22Rv1 (cell line): ENCODE measurements around the gene GMIP.

Source experiments
- H3K27ac ChIP-seq: fragments of 450-650 bp; 2 replicates; pipeline ENCODE4 v1.5.1; 2017
- ZFX ChIP-seq: fragments of 450-650 bp; IDR thresholded peaks from 2 replicates; pipeline ENCODE4 v1.6.1; 2017; ENCODE audit warnings: antibody characterized with exemption, borderline replicate concordance
- TF ChIP-seq, protein P1 (sequence below): fragments of 450-650 bp; IDR thresholded peaks from 2 replicates; pipeline ENCODE4 v1.5.1; 2017; ENCODE audit warnings: mild to moderate bottlenecking

Gene GMIP

DNA sequence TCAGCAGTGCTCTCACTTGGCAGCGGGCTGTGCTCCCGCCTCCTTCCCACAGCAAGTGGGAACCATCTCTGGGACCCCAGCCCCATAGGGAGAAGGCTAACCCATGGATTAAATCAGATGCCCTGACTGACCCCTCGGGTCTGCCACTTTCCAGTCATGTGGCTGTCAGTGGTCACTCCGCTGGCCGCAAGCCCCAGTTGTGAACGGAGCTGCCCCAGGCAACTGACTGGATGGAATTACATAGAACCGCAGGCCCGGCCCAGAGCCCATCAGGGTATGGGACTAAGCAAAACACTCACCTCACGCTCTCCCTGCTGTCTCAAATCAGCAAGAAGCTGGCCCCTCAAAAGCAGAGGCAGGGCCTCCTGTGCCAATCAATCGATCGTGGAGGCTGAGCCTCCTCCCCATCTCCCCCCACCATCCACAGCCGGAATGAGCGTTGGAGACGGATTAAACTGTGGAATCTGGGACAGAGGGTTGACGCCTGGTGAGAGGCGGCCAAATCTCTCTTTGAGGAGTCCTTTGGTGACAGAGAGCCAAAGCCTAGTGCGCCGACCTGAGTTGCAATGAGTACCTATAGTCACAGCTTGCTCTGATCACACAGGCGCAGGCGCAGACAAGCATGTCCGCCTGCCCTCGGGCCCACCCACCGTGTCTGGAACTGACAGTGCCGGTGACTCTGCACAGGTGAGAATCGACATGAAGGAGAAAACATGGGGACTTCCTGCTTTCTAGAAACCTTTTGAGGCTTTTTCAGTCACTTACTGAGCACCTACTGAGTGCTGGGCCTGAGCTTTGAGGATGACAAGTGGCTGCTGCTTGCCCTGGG is 63.7 kb downstream of the GMIP start:
- TF ChIP-seq, protein P1, sequence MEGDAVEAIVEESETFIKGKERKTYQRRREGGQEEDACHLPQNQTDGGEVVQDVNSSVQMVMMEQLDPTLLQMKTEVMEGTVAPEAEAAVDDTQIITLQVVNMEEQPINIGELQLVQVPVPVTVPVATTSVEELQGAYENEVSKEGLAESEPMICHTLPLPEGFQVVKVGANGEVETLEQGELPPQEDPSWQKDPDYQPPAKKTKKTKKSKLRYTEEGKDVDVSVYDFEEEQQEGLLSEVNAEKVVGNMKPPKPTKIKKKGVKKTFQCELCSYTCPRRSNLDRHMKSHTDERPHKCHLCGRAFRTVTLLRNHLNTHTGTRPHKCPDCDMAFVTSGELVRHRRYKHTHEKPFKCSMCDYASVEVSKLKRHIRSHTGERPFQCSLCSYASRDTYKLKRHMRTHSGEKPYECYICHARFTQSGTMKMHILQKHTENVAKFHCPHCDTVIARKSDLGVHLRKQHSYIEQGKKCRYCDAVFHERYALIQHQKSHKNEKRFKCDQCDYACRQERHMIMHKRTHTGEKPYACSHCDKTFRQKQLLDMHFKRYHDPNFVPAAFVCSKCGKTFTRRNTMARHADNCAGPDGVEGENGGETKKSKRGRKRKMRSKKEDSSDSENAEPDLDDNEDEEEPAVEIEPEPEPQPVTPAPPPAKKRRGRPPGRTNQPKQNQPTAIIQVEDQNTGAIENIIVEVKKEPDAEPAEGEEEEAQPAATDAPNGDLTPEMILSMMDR, result no peak
- TF ChIP-seq ZFX, result no peak
- no peak overlapping the region for H3K27ac ChIP-seq
